HCT116 (cell line): ENCODE measurements around the gene SDK1. TPM values are rescaled to one million over a fixed set of nuclear protein-coding genes. Genes with fewer than 3 reads are reported as not detected.
"Not testable (repeated sequence)": the region's sequence is repeated elsewhere in the genome, so short reads cannot be mapped to it uniquely, and the experiment has no call there.

Source experiments
- ATAC-seq: fragments of 200-7000 bp; cut with Tn5 transposase; 2 replicates; pipeline ENCODE4 v1.9.1; 2020; ENCODE audit warnings: mild to moderate bottlenecking, moderate library complexity
- BruUV-seq: library from RNA; stranded (reverse); fragments of 400-500 nt; replicated peaks from 2 replicates; lab custom pipeline; 2021; lab: Mats Ljungman, UMichigan
- CTCF ChIA-PET: fragments of 300-600 bp; sonication (Branson Sonifier 250); formaldehyde crosslinking; loops from one replicate; lab custom pipeline; 2021; ENCODE audit warnings: antibody characterized with exemption; lab: Charles Lee
- POLR2A ChIA-PET: fragments of 300-600, 350-600 bp; sonication (Branson Sonifier 250); formaldehyde crosslinking; loops from one replicate; lab custom pipeline; 2021; ENCODE audit warnings: antibody characterized with exemption; lab: Charles Lee
- RAD21 ChIA-PET, 2 experiments: fragments of 300-600 bp; sonication (Branson Sonifier 250); formaldehyde crosslinking; loops; one replicate each; lab custom pipeline; 2023; ENCODE audit warnings: low total read pairs in 2 of 2; ENCODE audit not compliant: uncharacterized antibody in 2 of 2, unreplicated experiment in 2 of 2, low non-redundant PET in 1 of 2; lab: Charles Lee
- DNase-seq: peaks from one replicate; pipeline ENCODE4 v3.0.0-alpha.2; 2010; ENCODE audit warnings: low read depth, low spot score
- H2AFZ ChIP-seq: fragments of 200-600 bp; shearing (Covaris generic), sonication (generic); 2 replicates; pipeline ENCODE4 v1.6.1; 2017; ENCODE audit warnings: low read depth, mixed run types, mixed read lengths, antibody characterized with exemption, low read length; ENCODE audit not compliant: poor library complexity, severe bottlenecking
- H3K27ac ChIP-seq: 2 replicates; pipeline ENCODE4 v1.5.1; 2012; ENCODE audit warnings: low read depth, low read length
- H3K27me3 ChIP-seq: fragments of 200-600 bp; sonication (generic); 2 replicates; pipeline ENCODE4 v1.6.1; 2016; ENCODE audit warnings: mixed run types, low read length, mixed read lengths; ENCODE audit not compliant: insufficient read depth
- H3K36me3 ChIP-seq, 2 experiments: fragments of 200-500 bp in 1 of 2; fragments of 200-600 bp in 1 of 2; sonication (Bioruptor generic) in 1 of 2; sonication (generic) in 1 of 2; 2 replicates each; pipeline versions ENCODE4 v1.5.1 to v1.6.1; 2014 to 2016; ENCODE audit warnings: low read length in 2 of 2, inconsistent platforms in 1 of 2, mixed read lengths in 1 of 2, mixed run types in 1 of 2; ENCODE audit not compliant: insufficient read depth in 2 of 2, control insufficient read depth in 1 of 2
- H3K4me1 ChIP-seq, 2 experiments: fragments of 200-600 bp in 1 of 2; sonication (generic) in 1 of 2; 2 replicates each; pipeline versions ENCODE4 v1.5.1 to v1.6.1; 2012 to 2017; ENCODE audit warnings: low read length in 2 of 2, inconsistent platforms in 1 of 2, mild to moderate bottlenecking in 1 of 2, mixed read lengths in 1 of 2, mixed run types in 1 of 2, moderate library complexity in 1 of 2; ENCODE audit not compliant: insufficient read depth in 2 of 2, control insufficient read depth in 1 of 2
- H3K4me2 ChIP-seq: fragments of 200-600 bp; sonication (generic); 2 replicates; pipeline ENCODE4 v1.6.1; 2017; ENCODE audit warnings: mixed run types, low read length, mixed read lengths
- H3K4me3 ChIP-seq, 2 experiments: fragments of 200-600 bp in 1 of 2; sonication (generic) in 1 of 2; replicated peaks in 1 of 2; 2 replicates each; pipeline ENCODE4 v1.5.1; 2011 to 2016; ENCODE audit warnings: low read length in 2 of 2, control low read depth in 1 of 2, low read depth in 1 of 2, mild to moderate bottlenecking in 1 of 2, mixed read lengths in 1 of 2, mixed run types in 1 of 2
- H3K79me2 ChIP-seq: fragments of 200-600 bp; sonication (generic); 2 replicates; pipeline ENCODE4 v1.6.1; 2017; ENCODE audit warnings: mild to moderate bottlenecking, mixed run types, low read length, moderate library complexity, mixed read lengths; ENCODE audit not compliant: insufficient read depth
- H3K9ac ChIP-seq: fragments of 200-600 bp; sonication (generic); 2 replicates; pipeline ENCODE4 v1.6.1; 2016; ENCODE audit warnings: low read length, mixed read lengths
- H3K9me2 ChIP-seq: fragments of 200-600 bp; sonication (generic), shearing (Covaris generic); 2 replicates; pipeline ENCODE4 v1.6.1; 2017; ENCODE audit warnings: mixed run types, mild to moderate bottlenecking, moderate library complexity; ENCODE audit not compliant: insufficient read depth
- H3K9me3 ChIP-seq, 2 experiments: fragments of 200-500 bp in 1 of 2; fragments of 200-600 bp in 1 of 2; sonication (Bioruptor generic) in 1 of 2; sonication (generic) in 1 of 2; 2 replicates each; pipeline ENCODE4 v1.6.1; 2014 to 2017; ENCODE audit warnings: low read length in 2 of 2, mixed read lengths in 2 of 2, inconsistent platforms in 1 of 2, low read depth in 1 of 2, mild to moderate bottlenecking in 1 of 2, mixed run types in 1 of 2, moderate library complexity in 1 of 2; ENCODE audit not compliant: control insufficient read depth in 1 of 2, insufficient read depth in 1 of 2
- H4K20me1 ChIP-seq: fragments of 200-600 bp; sonication (generic), shearing (Covaris generic); 2 replicates; pipeline ENCODE4 v1.6.1; 2017; ENCODE audit warnings: mixed run types, mild to moderate bottlenecking, moderate library complexity; ENCODE audit not compliant: insufficient read depth
- POLR2AphosphoS5 ChIP-seq: IDR thresholded peaks from 2 replicates; pipeline ENCODE4 v1.6.1; 2011; ENCODE audit warnings: mild to moderate bottlenecking, low read depth, low read length, moderate library complexity
- YY1 ChIP-seq: IDR thresholded peaks from 2 replicates; pipeline ENCODE4 v1.6.1; 2011; ENCODE audit warnings: low read length, low read depth, moderate library complexity, mild to moderate bottlenecking; ENCODE audit not compliant: insufficient replicate concordance; ENCODE audit errors: extremely low read depth
- intact Hi-C: fragments of 100-400 bp; cut with micrococcal nuclease; formaldehyde crosslinking; loops from 2 replicates; pipeline ENCODE4 v1.10.0; 2022
- total RNA-seq: library from RNA; stranded (reverse); gene quantifications from one replicate; pipeline ENCODE4 v1.2.1, GENCODE V29; 2021; ENCODE audit not compliant: unreplicated experiment

Gene SDK1
- total RNA-seq, 1 experiment from 2014 or later: 0.05 TPM

GRCh38 chr7:3579638-3580219 lies 278.7 kb downstream of the SDK1 start:
- POLR2A ChIA-PET: no interaction called here
- no peak overlapping the region for H3K9ac ChIP-seq
- no peak overlapping the region for H2AFZ ChIP-seq
- H3K4me2 ChIP-seq: no peak overlapping the region
- TF ChIP-seq POLR2AphosphoS5 (no peak), YY1 (no peak)
- TF ChIP-seq, all 23 proteins: peak for 0
- CTCF ChIA-PET: no interaction called here
- H3K9me2 ChIP-seq: no peaks in the 10 kb centered on the region
- H3K79me2 ChIP-seq: no peaks in the 10 kb centered on the region
- no peaks in the 10 kb centered on the region for H3K4me1 ChIP-seq
- no peaks in the 10 kb centered on the region for H3K36me3 ChIP-seq
- no peaks in the 10 kb centered on the region for H4K20me1 ChIP-seq
- ATAC-seq (no peak), DNase-seq (no peak)
- H3K27ac ChIP-seq: no peak overlapping the region
- intact Hi-C loops: no loop called here
- H3K27me3 ChIP-seq: no peaks in the 10 kb centered on the region
- no peak overlapping the region for H3K4me3 ChIP-seq
- RAD21 ChIA-PET: no interaction called here
- BruUV-seq: no TSS peak
- H3K9me3 ChIP-seq: peaks cover 0 to 4% of the 10 kb centered on the region in 2 experiments; a peak in 1 of 4 replicates

GRCh38 chr7:3582145-3582544 lies 281.1 kb downstream of the SDK1 start:
- H3K79me2 ChIP-seq, BruUV-seq, CTCF ChIA-PET, POLR2A ChIA-PET, H3K4me3 ChIP-seq, DNase-seq, H3K9me2 ChIP-seq, H3K9me3 ChIP-seq, intact Hi-C loops, H3K27me3 ChIP-seq, RAD21 ChIA-PET, ATAC-seq, H3K4me1 ChIP-seq, H3K4me2 ChIP-seq, H3K27ac ChIP-seq, H3K9ac ChIP-seq, H3K36me3 ChIP-seq, H4K20me1 ChIP-seq, H2AFZ ChIP-seq: not testable (repeated sequence)
